Measurements from ENCODE around the gene PLK3.

DNA sequence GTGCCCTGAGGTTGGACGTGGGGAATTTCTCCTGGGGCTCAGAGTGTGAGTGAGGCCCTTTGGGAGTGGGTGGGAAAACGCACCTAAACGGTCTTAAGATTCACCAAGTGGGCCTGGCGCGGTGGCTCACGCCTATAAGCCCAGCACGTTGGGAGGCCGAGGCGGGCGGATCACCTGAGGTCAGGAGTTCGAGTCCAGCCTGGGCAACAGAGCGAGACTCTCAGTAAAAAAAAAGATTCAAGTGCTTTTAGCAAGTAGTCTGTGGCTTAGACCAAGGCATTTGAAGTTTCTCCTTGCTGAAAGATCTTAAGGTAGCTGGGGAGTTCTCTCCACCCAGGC, 23.5 kb upstream of the PLK3 start:
- TF ChIP-seq, protein P1, sequence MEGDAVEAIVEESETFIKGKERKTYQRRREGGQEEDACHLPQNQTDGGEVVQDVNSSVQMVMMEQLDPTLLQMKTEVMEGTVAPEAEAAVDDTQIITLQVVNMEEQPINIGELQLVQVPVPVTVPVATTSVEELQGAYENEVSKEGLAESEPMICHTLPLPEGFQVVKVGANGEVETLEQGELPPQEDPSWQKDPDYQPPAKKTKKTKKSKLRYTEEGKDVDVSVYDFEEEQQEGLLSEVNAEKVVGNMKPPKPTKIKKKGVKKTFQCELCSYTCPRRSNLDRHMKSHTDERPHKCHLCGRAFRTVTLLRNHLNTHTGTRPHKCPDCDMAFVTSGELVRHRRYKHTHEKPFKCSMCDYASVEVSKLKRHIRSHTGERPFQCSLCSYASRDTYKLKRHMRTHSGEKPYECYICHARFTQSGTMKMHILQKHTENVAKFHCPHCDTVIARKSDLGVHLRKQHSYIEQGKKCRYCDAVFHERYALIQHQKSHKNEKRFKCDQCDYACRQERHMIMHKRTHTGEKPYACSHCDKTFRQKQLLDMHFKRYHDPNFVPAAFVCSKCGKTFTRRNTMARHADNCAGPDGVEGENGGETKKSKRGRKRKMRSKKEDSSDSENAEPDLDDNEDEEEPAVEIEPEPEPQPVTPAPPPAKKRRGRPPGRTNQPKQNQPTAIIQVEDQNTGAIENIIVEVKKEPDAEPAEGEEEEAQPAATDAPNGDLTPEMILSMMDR (conservative IDR thresholded peaks at IDR 0.05; ENCODE audit: low read depth, low read length): no peak
- TF ChIP-seq, protein P2, sequence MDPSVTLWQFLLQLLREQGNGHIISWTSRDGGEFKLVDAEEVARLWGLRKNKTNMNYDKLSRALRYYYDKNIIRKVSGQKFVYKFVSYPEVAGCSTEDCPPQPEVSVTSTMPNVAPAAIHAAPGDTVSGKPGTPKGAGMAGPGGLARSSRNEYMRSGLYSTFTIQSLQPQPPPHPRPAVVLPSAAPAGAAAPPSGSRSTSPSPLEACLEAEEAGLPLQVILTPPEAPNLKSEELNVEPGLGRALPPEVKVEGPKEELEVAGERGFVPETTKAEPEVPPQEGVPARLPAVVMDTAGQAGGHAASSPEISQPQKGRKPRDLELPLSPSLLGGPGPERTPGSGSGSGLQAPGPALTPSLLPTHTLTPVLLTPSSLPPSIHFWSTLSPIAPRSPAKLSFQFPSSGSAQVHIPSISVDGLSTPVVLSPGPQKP (IDR thresholded peaks at IDR 0.05; ENCODE audit: borderline replicate concordance, low read depth, low read length): no peak
- TF ChIP-seq RFX5 (IDR thresholded peaks at IDR 0.05; ENCODE audit: low read depth, low read length) (no peak), POLR2A (IDR thresholded peaks at IDR 0.05; ENCODE audit: low read depth, low read length) (no peak), RCOR1 (IDR thresholded peaks at IDR 0.05; ENCODE audit: insufficient replicate concordance, low read length) (no peak), MXI1 (IDR thresholded peaks at IDR 0.05; ENCODE audit: borderline replicate concordance, low read depth, low read length) (no peak)
- TF ChIP-seq, protein P3, sequence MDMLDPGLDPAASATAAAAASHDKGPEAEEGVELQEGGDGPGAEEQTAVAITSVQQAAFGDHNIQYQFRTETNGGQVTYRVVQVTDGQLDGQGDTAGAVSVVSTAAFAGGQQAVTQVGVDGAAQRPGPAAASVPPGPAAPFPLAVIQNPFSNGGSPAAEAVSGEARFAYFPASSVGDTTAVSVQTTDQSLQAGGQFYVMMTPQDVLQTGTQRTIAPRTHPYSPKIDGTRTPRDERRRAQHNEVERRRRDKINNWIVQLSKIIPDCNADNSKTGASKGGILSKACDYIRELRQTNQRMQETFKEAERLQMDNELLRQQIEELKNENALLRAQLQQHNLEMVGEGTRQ (IDR thresholded peaks at IDR 0.05; ENCODE audit: low read depth, low read length): no peak
